ENCODE measurements around the gene GNAS-AS1. TPM values are rescaled to one million over a fixed set of nuclear protein-coding genes. Genes with fewer than 3 reads are reported as not detected.
A peak's percentile ranks its signal among the peaks of the same experiment; 100 is the strongest.

Gene GNAS-AS1
- polyA plus RNA-seq, 6 donors from 2014 or later = 0.35 TPM; not detected in 5

DNA sequence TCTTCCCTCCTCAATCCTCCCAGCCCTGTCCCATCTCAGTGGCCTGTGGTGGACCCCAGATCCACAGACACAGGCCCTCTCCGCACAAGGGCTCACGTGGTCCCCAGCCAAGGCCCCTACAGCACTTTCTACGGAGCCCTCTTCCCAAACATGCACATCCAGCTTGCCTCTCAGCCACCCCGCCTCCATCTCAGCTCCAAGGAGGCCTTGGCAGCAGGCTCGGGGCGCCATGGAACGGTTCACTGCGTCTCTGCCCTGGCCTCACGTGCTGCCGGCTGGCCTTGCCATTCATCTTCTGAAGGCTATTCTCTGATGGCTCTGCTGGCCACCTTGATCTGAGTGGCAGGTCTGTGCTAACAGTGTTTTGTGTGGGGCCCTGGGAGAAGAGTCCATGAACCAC lies 33.0 kb downstream of the GNAS-AS1 start:
- peaks cover 4 to 36% (median 30%) of the 10 kb centered on the region in 3 donors for H3K27me3 Mint-ChIP-seq
- ATAC-seq (ENCODE audit: low read depth in 2 of 2) (no peak), DNase-seq (no peak)
- peaks cover 0 to 5% of the 10 kb centered on the region in 2 donors for H3K36me3 Mint-ChIP-seq
- H3K4me1 Mint-ChIP-seq = no peaks in the 10 kb centered on the region
- H3K27ac Mint-ChIP-seq = peak overlapping the region in 1 of 6 donors; percentile 21
- peaks cover 0 to 12% (median 2%) of the 10 kb centered on the region in 7 donors for H3K9me3 Mint-ChIP-seq
- H3K4me3 Mint-ChIP-seq = no peak overlapping the region

DNA sequence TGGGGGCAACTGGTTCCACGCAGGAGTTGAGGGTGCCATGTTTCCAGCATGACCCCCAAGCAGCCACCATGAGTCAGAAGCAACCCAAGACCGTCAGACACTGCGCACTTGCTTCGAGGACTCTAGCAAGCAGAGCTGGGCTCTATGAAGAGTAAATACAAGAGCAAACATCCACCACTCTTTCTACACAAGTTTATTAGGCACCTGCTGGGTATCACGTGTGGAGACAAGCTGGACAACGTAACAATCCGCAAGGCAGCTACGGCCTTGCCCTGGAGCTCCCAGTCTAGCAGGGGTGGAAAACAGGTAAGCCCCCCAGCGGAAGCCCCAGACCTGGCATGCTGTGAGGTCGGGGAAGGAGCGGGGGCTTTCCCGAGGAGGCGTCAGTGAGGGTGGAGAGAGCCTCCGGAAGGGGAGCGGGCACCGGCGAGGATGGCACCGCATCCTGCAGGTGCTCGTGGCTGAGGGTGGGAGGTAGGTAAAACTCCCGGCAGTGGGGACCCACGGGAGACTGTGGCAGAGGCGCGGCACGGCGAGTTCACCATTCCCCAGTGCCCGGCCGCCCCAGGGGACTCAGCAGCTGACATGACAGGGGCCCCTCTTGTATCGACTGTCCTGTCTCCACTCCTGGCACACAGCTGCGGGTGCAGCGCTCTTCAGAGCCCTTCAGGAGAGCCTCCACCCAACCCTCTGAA lies 33.6 kb downstream of the GNAS-AS1 start:
- ATAC-seq (ENCODE audit: low read depth in 2 of 2) (no peak), DNase-seq (no peak)
- H3K4me1 Mint-ChIP-seq = no peaks in the 10 kb centered on the region
- H3K27me3 Mint-ChIP-seq = peaks cover 4 to 38% (median 32%) of the 10 kb centered on the region in 3 donors
- no peak overlapping the region for H3K4me3 Mint-ChIP-seq
- H3K27ac Mint-ChIP-seq = no peak overlapping the region
- H3K36me3 Mint-ChIP-seq = peaks cover 0 to 5% of the 10 kb centered on the region in 2 donors
- H3K9me3 Mint-ChIP-seq = peaks cover 0 to 12% (median 2%) of the 10 kb centered on the region in 7 donors

DNA sequence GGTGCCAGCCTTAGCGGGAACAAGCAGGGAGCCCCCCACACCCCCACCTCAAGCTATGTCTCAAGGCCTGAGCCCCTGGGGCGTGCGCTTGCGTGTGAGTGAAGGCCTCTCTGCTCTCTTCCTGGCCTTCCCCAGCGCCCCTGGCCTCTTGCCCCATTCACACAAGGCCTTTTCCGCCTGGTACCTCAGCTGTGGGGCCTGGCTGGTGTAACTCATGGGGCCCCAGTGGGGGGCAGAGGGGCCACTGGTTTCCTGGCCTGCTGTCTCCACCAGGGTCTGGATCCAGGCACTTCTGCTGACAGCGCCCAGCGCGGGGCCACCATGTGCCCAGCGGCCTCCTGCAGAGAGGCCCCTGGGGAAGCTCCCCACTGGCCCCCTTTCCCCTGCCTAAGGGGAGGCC lies 34.7 kb downstream of the GNAS-AS1 start:
- no peak overlapping the region for H3K4me3 Mint-ChIP-seq
- no peak overlapping the region for H3K27ac Mint-ChIP-seq
- DNase-seq (no peak), ATAC-seq (ENCODE audit: low read depth in 2 of 2) (no peak)
- peaks cover 4 to 49% (median 41%) of the 10 kb centered on the region in 3 donors for H3K27me3 Mint-ChIP-seq
- peaks cover 0 to 5% of the 10 kb centered on the region in 2 donors for H3K36me3 Mint-ChIP-seq
- H3K4me1 Mint-ChIP-seq = no peaks in the 10 kb centered on the region
- peaks cover 0 to 9% (median 2%) of the 10 kb centered on the region in 7 donors for H3K9me3 Mint-ChIP-seq

DNA sequence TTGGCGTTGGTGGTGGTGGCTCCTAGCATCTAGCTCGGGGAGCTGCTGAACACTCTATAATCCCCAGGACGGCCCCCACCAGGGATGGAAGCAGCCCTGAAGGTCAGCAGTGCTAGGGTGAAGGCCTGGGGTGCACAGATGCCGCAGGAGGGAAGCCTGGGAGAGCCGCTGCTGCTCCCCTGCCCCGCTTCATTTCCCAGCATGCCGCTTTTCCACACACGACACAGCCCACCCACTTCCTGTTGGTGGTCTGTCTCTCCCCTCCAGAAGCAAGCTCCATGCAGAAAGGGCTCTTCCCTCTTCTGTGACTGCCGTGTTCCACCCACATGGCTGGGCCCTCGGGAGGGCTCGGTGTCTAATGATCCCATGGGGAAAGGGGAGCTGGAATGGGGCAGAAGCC lies 35.3 kb downstream of the GNAS-AS1 start:
- Mint-ChIP-seq H3K27ac (no peak overlapping the region), H3K4me1 (no peaks in the 10 kb centered on the region), H3K9me3 (peaks cover 0 to 8% (median under 1%) of the 10 kb centered on the region in 7 donors), H3K36me3 (peaks cover 0 to 5% of the 10 kb centered on the region in 2 donors), H3K27me3 (peaks cover 4 to 52% (median 44%) of the 10 kb centered on the region in 3 donors), H3K4me3 (no peak overlapping the region)
- ATAC-seq (ENCODE audit: low read depth in 2 of 2) (no peak), DNase-seq (no peak)

DNA sequence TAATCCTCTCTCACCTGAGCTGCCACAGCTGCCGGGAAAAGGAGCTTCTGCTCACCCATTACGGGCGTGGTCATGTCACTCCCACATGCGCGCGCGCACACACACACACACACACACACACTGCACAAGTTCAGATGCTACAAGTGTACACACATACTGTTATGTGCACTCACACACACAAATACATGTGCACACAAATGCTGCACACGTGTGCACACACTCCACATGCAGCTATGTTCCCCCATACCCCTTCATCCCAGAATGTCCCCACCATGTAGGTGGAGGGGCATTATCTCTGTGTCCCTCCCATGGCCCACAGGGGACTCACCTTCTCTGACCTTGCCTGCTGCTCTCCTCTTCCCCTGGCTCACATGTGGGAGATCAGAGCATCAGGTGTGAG lies 37.3 kb downstream of the GNAS-AS1 start:
- no peaks in the 10 kb centered on the region for H3K4me1 Mint-ChIP-seq
- H3K9me3 Mint-ChIP-seq = peaks cover 0 to 5% (median 0%) of the 10 kb centered on the region in 7 donors
- DNase-seq (no peak), ATAC-seq (ENCODE audit: low read depth in 2 of 2) (no peak)
- peaks cover 6 to 52% (median 44%) of the 10 kb centered on the region in 3 donors for H3K27me3 Mint-ChIP-seq
- H3K36me3 Mint-ChIP-seq = peaks cover 0 to 5% of the 10 kb centered on the region in 2 donors
- no peak overlapping the region for H3K4me3 Mint-ChIP-seq
- H3K27ac Mint-ChIP-seq = peak overlapping the region in 1 of 6 donors; percentile 11

DNA sequence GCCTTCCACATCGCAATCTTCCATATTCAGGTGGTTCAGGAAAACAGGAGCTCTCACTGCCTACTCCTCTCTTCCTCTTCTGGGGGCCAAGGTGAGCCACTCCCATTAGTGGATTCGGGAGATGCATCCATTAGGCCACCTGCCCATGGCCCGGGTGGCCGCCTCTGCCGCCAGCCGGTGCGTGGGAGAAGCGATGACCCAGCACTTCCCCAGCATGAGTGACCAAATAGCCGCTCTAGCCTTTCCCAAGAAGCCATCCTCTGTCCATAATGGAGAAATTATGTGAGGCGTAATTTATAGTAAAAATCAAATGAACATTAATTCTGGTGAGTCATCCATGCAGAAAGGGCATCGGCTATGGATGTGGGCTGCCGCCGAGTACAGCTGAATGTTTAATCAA lies 39.4 kb downstream of the GNAS-AS1 start:
- peaks cover 10 to 45% (median 40%) of the 10 kb centered on the region in 3 donors for H3K27me3 Mint-ChIP-seq

DNA sequence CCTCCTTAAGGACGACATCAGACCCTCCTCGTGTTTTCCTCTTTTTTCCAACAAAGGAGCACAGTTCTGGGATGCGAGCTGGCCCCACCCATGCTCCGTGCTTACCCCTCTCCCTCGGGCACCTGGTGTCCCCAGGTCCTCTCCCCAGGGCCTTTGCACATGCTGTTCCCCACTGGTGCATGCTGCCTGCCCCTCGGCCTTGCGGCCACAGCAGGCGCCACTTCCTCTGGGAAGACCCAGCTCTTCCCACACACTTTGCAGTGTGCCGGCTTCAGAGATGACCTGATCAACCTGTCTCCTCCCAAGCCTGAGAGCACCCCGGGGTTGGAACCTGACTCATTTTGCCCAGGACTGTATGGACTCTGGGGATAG lies 39.8 kb downstream of the GNAS-AS1 start:
- Mint-ChIP-seq H3K27ac (no peak overlapping the region), H3K4me1 (no peaks in the 10 kb centered on the region), H3K36me3 (peaks cover 0 to 5% of the 10 kb centered on the region in 2 donors), H3K27me3 (peaks cover 15 to 45% (median 45%) of the 10 kb centered on the region in 3 donors), H3K4me3 (no peak overlapping the region), H3K9me3 (peaks cover 0 to 5% (median 0%) of the 10 kb centered on the region in 7 donors)
- ATAC-seq (ENCODE audit: low read depth in 2 of 2) (no peak), DNase-seq (no peak)

More for the DNA sequence above, 39.4 kb downstream of the GNAS-AS1 start:
- Mint-ChIP-seq H3K27ac (no peak overlapping the region), H3K4me1 (no peaks in the 10 kb centered on the region), H3K36me3 (peaks cover 0 to 5% of the 10 kb centered on the region in 2 donors), H3K9me3 (peaks cover 0 to 5% (median 0%) of the 10 kb centered on the region in 7 donors), H3K4me3 (no peak overlapping the region)
- ATAC-seq (ENCODE audit: low read depth in 2 of 2) (no peak), DNase-seq (no peak)

DNA sequence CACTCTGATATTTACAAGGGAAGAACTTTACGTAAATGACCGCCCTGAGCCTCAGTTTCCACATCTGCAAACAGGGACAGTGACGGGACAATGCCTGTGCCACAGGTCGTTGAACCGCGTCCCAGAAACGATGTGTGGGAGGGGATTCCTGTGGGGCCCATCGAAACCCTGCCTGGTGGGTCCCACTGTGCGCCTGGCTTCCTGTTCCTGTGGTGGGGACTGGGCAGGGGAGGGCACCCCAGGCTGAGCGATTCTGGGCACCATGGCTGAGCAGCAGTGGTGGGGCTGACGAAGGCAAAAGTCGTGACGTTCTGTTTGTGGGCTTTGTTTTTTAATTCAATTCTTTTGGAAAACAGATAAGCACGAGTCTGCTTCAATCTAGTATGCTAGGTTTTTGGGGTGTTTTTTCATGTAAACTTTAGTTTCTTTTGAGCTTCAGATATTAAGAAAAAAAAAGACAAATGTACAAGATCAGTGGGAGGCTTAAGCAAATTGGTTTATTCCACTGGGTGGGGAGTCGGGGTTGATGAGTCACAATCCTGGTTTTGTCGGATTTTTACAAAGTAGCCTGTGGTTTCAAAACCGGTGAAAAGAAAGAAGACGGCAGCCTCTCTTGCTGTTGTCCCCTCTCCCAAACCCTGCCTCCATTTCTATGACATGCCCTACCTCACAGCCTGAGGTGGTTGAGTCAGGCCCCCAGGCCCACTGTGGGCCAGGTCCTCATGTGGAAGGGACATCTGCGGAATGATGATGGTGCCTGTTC lies 40.4 kb downstream of the GNAS-AS1 start:
- H3K9me3 Mint-ChIP-seq = peaks cover 0 to 5% (median 0%) of the 10 kb centered on the region in 7 donors
- DNase-seq = no peak
- H3K4me1 Mint-ChIP-seq = no peaks in the 10 kb centered on the region
- no peak overlapping the region for H3K4me3 Mint-ChIP-seq
- peaks cover 20 to 46% (median 39%) of the 10 kb centered on the region in 3 donors for H3K27me3 Mint-ChIP-seq
- no peak overlapping the region for H3K27ac Mint-ChIP-seq
- ATAC-seq (ENCODE audit: low read depth in 2 of 2) = no peak
- H3K36me3 Mint-ChIP-seq = peaks cover 0 to 5% of the 10 kb centered on the region in 2 donors

DNA sequence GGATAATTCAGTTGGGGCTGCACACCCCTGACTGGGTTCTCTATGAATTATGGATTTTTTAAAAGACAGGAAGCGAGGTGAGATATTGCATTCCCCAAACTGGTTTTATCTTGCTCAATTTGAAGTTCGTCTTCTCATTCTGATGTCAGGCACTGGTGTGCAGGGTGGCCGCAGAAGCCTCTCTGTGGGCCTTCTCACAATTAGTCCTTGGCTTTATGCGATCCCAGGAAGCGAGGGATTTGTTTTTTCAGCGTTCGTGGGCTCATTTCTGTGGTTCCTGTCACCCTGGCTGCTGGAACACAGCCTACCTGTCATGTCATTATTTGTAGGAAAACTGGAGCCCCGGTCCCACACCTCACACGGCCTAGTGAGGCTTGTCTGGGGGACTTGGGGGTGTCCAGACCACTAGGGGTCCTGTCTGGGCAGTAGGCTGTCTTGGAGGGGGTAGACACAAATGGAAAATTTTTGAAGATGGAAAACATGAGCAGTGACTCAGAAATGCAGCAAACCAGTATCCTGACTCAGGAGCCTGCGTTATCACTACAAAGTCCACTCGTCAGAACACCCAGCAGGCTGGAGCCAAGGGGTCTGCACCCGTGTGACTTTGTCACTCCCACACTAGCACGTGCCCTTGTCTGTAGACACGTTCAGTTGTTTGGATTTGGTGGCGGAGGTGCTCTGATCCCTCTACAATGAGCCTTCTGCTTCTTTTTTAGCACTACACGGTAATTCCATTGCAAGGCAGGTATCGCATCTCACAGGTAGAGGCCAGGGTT lies 42.2 kb downstream of the GNAS-AS1 start:
- ATAC-seq (ENCODE audit: low read depth in 2 of 2) = no peak
- peaks cover 31 to 56% (median 40%) of the 10 kb centered on the region in 3 donors for H3K27me3 Mint-ChIP-seq
- peaks cover 0 to 3% of the 10 kb centered on the region in 2 donors for H3K36me3 Mint-ChIP-seq
- H3K4me1 Mint-ChIP-seq = peaks cover 0 to 5% (median 0%) of the 10 kb centered on the region in 3 donors
- no peak for DNase-seq
- H3K4me3 Mint-ChIP-seq = no peak overlapping the region
- no peak overlapping the region for H3K27ac Mint-ChIP-seq
- H3K9me3 Mint-ChIP-seq = peaks cover 0 to 2% (median 0%) of the 10 kb centered on the region in 7 donors

DNA sequence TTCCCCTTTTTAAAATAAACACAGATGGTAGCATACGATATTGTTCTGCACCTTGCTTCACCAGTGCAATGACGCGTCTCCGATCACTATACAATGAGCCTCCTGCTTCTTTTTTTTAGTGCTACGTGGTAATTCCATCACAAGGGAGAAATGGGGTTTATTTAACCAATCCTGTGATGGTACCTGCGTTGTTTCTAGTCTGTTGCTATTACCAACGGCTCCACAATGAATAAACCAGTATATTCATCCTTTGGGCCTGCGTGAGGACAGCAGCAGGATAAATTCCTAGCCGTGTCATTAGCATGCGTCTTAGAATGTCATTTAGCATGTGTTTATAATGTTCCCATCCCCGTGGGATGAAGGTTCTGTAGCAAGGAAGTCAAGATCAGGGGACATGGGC lies 42.9 kb downstream of the GNAS-AS1 start:
- DNase-seq (no peak), ATAC-seq (ENCODE audit: low read depth in 2 of 2) (no peak)
- Mint-ChIP-seq H3K4me1 (peaks cover 0 to 5% (median 0%) of the 10 kb centered on the region in 3 donors), H3K27ac (no peak overlapping the region), H3K36me3 (no peaks in the 10 kb centered on the region), H3K9me3 (no peaks in the 10 kb centered on the region), H3K4me3 (no peak overlapping the region), H3K27me3 (peaks cover 31 to 55% (median 34%) of the 10 kb centered on the region in 3 donors)

DNA sequence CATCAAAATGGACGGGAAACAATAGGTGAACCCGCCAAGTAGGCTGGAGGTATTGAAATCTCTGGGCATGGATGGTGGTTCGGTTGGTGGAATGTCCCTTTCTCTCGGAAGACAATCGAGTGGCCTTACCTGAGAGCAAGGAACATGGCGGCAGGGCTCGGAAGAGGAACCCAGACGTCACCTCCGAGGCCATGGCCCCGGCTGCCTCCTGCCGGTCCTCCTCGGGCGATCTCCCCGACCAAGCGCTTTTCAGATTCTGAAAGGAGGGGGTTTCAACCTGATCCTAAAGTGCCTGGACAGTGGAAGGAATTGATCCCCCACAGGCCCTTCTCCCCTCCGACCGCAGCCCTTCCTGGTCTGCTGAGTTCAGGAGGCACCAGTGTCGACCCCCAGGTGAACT lies 47.2 kb downstream of the GNAS-AS1 start:
- DNase-seq (no peak), ATAC-seq (ENCODE audit: low read depth in 2 of 2) (no peak)
- Mint-ChIP-seq H3K36me3 (no peaks in the 10 kb centered on the region), H3K9me3 (no peaks in the 10 kb centered on the region), H3K4me3 (no peak overlapping the region), H3K27me3 (peaks cover 26 to 62% (median 28%) of the 10 kb centered on the region in 3 donors), H3K27ac (no peak overlapping the region), H3K4me1 (peaks cover 0 to 5% (median 0%) of the 10 kb centered on the region in 3 donors)

DNA sequence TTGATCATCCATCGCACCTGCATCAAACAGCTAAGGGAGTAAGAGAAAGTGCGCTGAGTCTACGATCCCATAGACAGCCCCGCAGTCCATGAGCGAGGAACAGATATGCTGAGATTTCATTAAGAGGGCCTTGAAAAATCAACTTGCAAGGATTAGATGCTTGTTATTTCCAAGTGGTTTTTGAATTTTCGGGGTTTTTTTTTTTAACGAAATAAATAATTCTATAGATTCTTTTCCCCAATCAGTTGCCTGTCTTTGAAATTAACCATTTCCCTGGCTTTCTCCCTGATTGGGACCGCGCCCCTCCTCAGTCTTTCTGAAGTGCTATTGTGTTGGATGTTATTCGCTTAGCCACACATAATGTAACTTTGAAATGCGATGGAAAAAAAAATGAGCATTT lies 48.6 kb downstream of the GNAS-AS1 start:
- Mint-ChIP-seq H3K9me3 (no peaks in the 10 kb centered on the region), H3K36me3 (no peaks in the 10 kb centered on the region), H3K27ac (no peak overlapping the region), H3K27me3 (peaks cover 30 to 69% (median 33%) of the 10 kb centered on the region in 3 donors), H3K4me3 (no peak overlapping the region), H3K4me1 (peaks cover 0 to 5% (median 0%) of the 10 kb centered on the region in 3 donors)
- ATAC-seq (ENCODE audit: low read depth in 2 of 2) = no peak
- DNase-seq = no peak

All from naive B cell (primary cell).